HEK293 (cell line): Measurements from ENCODE around the gene BAD.

Experiments used
- REPIN1 ChIP-seq: fragments of 450-650 bp; formaldehyde crosslinking; IDR thresholded peaks from 2 replicates; pipeline ENCODE4 v1.5.1; 2017; ENCODE audit warnings: missing biosample characterization, missing genetic modification characterization, low read depth
- SCRT2 ChIP-seq: fragments of 450-650 bp; formaldehyde crosslinking; IDR thresholded peaks from 2 replicates; pipeline ENCODE4 v1.5.1; 2016; ENCODE audit warnings: missing biosample characterization, missing genetic modification characterization
- YY1 ChIP-seq: fragments of 450-650 bp; formaldehyde crosslinking; IDR thresholded peaks from 2 replicates; pipeline ENCODE4 v1.5.1; 2018; ENCODE audit warnings: missing biosample characterization, missing genetic modification characterization
- ZNF600 ChIP-seq: fragments of 450-650 bp; formaldehyde crosslinking; IDR thresholded peaks from 2 replicates; pipeline ENCODE4 v1.5.1; 2016; ENCODE audit warnings: missing biosample characterization, missing genetic modification characterization
- ZNF701 ChIP-seq: fragments of 450-650 bp; formaldehyde crosslinking; IDR thresholded peaks from 2 replicates; pipeline ENCODE4 v1.5.1; 2016; ENCODE audit warnings: missing biosample characterization, missing genetic modification characterization
- ZNF707 ChIP-seq: fragments of 450-650 bp; formaldehyde crosslinking; IDR thresholded peaks from 2 replicates; pipeline ENCODE4 v1.5.1; 2016; ENCODE audit warnings: missing biosample characterization, missing genetic modification characterization
- TF ChIP-seq, protein P1 (sequence below): fragments of 450-650 bp; formaldehyde crosslinking; IDR thresholded peaks from 2 replicates; pipeline ENCODE4 v1.5.1; 2016; ENCODE audit warnings: missing biosample characterization, missing genetic modification characterization
- TF ChIP-seq, protein P2 (sequence below): fragments of 450-650 bp; formaldehyde crosslinking; IDR thresholded peaks from 2 replicates; pipeline ENCODE4 v1.5.1; 2016; ENCODE audit warnings: missing biosample characterization, missing genetic modification characterization

DNA sequence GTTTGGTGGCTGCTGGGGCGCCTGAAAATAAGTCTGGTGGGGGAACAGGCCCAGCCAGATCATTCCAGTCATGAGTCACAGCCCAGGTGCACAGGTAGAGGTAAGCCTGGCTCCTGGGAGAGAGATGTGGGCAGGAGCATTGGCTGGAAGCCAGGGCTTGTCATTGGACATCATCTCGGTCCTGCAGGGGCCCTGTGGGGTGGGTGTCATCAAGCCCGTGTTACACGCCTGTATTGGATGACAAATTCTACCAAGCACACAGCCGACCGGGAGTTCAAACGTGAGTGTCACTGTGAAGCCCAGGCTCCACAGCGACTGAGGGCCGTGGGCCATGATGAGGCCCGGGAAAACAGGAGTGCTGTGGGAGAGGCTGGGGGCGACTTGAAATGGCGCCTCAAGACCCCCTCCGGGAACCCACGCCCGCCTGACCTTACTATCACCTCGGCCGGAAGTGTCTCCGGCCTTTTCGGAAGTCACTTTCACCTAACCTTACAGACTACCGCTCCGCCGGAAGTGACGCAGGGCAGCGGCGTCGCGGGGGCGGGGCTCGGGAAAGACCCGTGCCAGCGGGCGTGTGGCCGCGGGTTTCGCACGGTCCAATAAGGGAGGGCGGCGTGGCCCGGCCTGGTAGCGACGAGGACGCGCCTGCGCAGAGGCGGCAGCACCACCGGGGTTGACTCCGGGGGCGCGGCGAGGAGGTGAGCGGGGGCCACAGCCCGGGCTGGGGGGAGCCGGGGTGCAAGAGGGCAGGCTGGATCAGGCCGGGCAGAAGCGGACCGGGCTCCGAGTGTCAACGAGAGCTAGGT, 43.8 kb downstream of the BAD start, which contains the start of gene FKBP2:
- no peak for TF ChIP-seq YY1 (tag by site-specific recombination)
- TF ChIP-seq, protein P1, sequence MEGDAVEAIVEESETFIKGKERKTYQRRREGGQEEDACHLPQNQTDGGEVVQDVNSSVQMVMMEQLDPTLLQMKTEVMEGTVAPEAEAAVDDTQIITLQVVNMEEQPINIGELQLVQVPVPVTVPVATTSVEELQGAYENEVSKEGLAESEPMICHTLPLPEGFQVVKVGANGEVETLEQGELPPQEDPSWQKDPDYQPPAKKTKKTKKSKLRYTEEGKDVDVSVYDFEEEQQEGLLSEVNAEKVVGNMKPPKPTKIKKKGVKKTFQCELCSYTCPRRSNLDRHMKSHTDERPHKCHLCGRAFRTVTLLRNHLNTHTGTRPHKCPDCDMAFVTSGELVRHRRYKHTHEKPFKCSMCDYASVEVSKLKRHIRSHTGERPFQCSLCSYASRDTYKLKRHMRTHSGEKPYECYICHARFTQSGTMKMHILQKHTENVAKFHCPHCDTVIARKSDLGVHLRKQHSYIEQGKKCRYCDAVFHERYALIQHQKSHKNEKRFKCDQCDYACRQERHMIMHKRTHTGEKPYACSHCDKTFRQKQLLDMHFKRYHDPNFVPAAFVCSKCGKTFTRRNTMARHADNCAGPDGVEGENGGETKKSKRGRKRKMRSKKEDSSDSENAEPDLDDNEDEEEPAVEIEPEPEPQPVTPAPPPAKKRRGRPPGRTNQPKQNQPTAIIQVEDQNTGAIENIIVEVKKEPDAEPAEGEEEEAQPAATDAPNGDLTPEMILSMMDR = no peak
- TF ChIP-seq ZNF707 (tag by site-specific recombination) = no peak
- TF ChIP-seq SCRT2 (tag by site-specific recombination) = no peak
- TF ChIP-seq REPIN1 (tag by site-specific recombination) = no peak
- no peak for TF ChIP-seq ZNF600 (tag by site-specific recombination)
- TF ChIP-seq, protein P2, sequence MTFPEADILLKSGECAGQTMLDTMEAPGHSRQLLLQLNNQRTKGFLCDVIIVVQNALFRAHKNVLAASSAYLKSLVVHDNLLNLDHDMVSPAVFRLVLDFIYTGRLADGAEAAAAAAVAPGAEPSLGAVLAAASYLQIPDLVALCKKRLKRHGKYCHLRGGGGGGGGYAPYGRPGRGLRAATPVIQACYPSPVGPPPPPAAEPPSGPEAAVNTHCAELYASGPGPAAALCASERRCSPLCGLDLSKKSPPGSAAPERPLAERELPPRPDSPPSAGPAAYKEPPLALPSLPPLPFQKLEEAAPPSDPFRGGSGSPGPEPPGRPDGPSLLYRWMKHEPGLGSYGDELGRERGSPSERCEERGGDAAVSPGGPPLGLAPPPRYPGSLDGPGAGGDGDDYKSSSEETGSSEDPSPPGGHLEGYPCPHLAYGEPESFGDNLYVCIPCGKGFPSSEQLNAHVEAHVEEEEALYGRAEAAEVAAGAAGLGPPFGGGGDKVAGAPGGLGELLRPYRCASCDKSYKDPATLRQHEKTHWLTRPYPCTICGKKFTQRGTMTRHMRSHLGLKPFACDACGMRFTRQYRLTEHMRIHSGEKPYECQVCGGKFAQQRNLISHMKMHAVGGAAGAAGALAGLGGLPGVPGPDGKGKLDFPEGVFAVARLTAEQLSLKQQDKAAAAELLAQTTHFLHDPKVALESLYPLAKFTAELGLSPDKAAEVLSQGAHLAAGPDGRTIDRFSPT (tag by site-specific recombination) = peak; percentile 95
- TF ChIP-seq ZNF701 = no peak
